ENCODE measurements around the gene M6PR. TPM values are rescaled to one million over a fixed set of nuclear protein-coding genes. Genes with fewer than 3 reads are reported as not detected.
A peak's percentile ranks its signal among the peaks of the same experiment; 100 is the strongest.

The M6PR gene
- total and polyA plus RNA-seq, 2 of the 13 experiments (the other 11 are each of a cell fraction or from before 2014, with no cell fraction given), result 98.2 to 127 TPM

DNA sequence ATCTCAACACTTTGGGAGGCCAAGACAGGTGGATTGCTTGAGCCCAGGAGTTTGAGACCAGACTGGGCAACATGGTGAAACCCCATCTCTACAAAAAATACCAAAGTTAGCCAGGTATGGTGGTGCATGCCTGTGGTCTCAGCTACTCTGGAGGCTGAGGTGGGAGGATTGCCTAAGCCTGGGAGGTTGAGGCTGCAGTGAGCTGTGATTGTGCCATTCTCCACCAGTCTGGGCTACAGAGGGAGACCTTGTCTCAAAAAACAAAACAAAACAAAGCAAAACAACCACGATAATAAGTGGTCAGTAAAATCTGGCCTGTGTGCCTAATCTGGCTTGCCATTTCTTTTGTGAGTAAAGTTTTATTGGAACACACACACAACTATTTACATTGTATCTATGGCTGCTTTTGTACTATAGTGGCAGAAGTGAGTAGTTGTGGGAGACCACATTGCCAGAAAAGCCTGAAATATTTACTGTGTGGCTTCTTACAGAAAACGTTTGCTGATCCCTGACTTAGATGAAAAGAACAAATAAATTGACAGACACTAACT lies 20.5 kb upstream of the M6PR start (continued):
- TF ChIP-seq, protein P1, sequence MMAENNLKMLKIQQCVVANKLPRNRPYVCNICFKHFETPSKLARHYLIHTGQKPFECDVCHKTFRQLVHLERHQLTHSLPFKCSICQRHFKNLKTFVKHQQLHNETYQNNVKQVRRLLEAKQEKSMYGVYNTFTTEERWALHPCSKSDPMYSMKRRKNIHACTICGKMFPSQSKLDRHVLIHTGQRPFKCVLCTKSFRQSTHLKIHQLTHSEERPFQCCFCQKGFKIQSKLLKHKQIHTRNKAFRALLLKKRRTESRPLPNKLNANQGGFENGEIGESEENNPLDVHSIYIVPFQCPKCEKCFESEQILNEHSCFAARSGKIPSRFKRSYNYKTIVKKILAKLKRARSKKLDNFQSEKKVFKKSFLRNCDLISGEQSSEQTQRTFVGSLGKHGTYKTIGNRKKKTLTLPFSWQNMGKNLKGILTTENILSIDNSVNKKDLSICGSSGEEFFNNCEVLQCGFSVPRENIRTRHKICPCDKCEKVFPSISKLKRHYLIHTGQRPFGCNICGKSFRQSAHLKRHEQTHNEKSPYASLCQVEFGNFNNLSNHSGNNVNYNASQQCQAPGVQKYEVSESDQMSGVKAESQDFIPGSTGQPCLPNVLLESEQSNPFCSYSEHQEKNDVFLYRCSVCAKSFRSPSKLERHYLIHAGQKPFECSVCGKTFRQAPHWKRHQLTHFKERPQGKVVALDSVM (CRISPR knock-in tag; IDR thresholded peaks at IDR 0.05), result peak; percentile 90
- TF ChIP-seq EHMT2 (IDR thresholded peaks at IDR 0.05; ENCODE audit: borderline replicate concordance, low read depth, low read length), result no peak
- no peak for TF ChIP-seq NCOR1 (IDR thresholded peaks at IDR 0.05; ENCODE audit: borderline replicate concordance, low read length)

DNA sequence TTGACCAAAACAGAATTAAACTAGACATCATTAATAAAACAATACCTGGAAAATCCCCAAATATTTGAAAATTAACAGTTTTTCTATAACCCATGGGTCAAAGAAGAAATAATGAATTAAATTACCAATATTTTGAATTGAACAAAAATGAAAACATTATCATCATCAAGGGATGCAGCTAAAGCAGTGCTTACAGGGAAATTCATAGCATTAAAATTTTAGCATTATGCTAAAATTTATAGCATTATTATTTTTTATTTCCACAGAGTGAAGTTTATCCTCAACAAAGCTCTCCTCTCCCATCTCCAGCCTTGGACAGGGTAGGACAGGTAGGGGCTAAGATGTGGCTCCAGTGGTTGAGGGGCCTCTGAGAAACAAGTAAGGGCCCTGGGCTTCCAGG lies 19.3 kb upstream of the M6PR start:
- POLR2A ChIA-PET, result no interaction called here
- H3K36me3 ChIP-seq (replicated peaks in 1 of 2; ENCODE audit: control insufficient read depth in 1 of 2, insufficient read depth in 2 of 2, low read length in 2 of 2), result no peaks in the 10 kb centered on the region
- peaks cover 22% of the 10 kb centered on the region for H3K9me3 ChIP-seq (ENCODE audit: low read length)
- H4K20me1 ChIP-seq (ENCODE audit: insufficient read depth, low read length), result no peaks in the 10 kb centered on the region
- no peaks in the 10 kb centered on the region for H3K79me2 ChIP-seq (ENCODE audit: insufficient read depth, low read length)
- BruUV-seq (replicated peaks), result no TSS peak
- TF ChIP-seq ELF1 (CRISPR knock-in tag; IDR thresholded peaks at IDR 0.05), result no peak
- TF ChIP-seq ZFP90 (CRISPR knock-in tag; IDR thresholded peaks at IDR 0.05; ENCODE audit: borderline replicate concordance), result peak; percentile 96
- H3K27me3 ChIP-seq (ENCODE audit: control insufficient read depth in 1 of 2, insufficient read depth in 2 of 2, low read length in 2 of 2), result no peaks in the 10 kb centered on the region; a peak in 1 of 5 replicates
- CTCF ChIA-PET (ENCODE audit: low intra/inter-chr PET ratio, low total read pairs), result no interaction called here
- intact Hi-C loops (cut with micrococcal nuclease; ENCODE audit: unreplicated experiment), result no loop called here
- no peak overlapping the region for H3K4me2 ChIP-seq (ENCODE audit: low read depth, low read length)
- no peak overlapping the region for H3K27ac ChIP-seq (ENCODE audit: extremely low read length, insufficient read depth, low read length)
- DNase-seq (ENCODE audit: low spot score), result no peak
- no peak overlapping the region for H2AFZ ChIP-seq (ENCODE audit: low read length)
- FAIRE-seq, result no peak
- peaks cover 17% of the 10 kb centered on the region for H3K4me1 ChIP-seq (ENCODE audit: insufficient read depth, low read length)
- no peak overlapping the region for H3K4me3 ChIP-seq (replicated peaks in 1 of 3; ENCODE audit: insufficient read depth in 1 of 3, low read depth in 2 of 3, low read length in 3 of 3)
- no peak overlapping the region for H3K9ac ChIP-seq (ENCODE audit: insufficient read depth, low read depth, low read length)
- in situ Hi-C loops (cut with HindIII; ENCODE audit: extremely low pct_ligation_motif_present, low pct_unique_long_range_greater_than_20kb), result no loop called here
- ATAC-seq, result no peak

Measured in HepG2 (cell line).